K562 (cell line): Measurements from ENCODE around the gene PIP5KL1. TPM values are rescaled to one million over a fixed set of nuclear protein-coding genes. Genes with fewer than 3 reads are reported as not detected.

ENCODE experiments used
- ADNP ChIP-seq: fragments of 200-800 bp; sonication (Bioruptor generic); IDR thresholded peaks from 2 replicates; pipeline ENCODE4 v1.6.1; 2016; ENCODE audit warnings: missing genetic modification characterization, missing compliant biosample characterization
- CEBPG ChIP-seq, 3 experiments: fragments of 200-800 bp in 1 of 3; sonication (Bioruptor generic) in 1 of 3; sonication (generic) in 1 of 3; formaldehyde crosslinking in 1 of 3; IDR thresholded peaks in 2 of 3; conservative IDR thresholded peaks in 1 of 3; 2 replicates each; pipeline versions ENCODE4 v1.6.1 to v1.8.0; 2016 to 2022; ENCODE audit warnings: missing compliant biosample characterization in 2 of 3, missing genetic modification characterization in 2 of 3, mild to moderate bottlenecking in 1 of 3, missing genetic modification reagents in 1 of 3
- CTCFL ChIP-seq: IDR thresholded peaks from 2 replicates; pipeline ENCODE4 v1.6.1; 2011; ENCODE audit warnings: borderline replicate concordance, low read depth, mild to moderate bottlenecking, moderate library complexity, low read length; ENCODE audit not compliant: insufficient read depth, poor library complexity, severe bottlenecking
- ESRRA ChIP-seq: fragments of 450-650 bp; IDR thresholded peaks from 2 replicates; pipeline ENCODE4 v1.6.1; 2014; ENCODE audit warnings: low read depth, mild to moderate bottlenecking, moderate library complexity, borderline replicate concordance
- FIP1L1 ChIP-seq: fragments of 200-400 bp; formaldehyde crosslinking; IDR thresholded peaks from 2 replicates; pipeline ENCODE4 v1.6.1; 2018; ENCODE audit warnings: mild to moderate bottlenecking, low read depth, low read length; ENCODE audit not compliant: poor library complexity, severe bottlenecking
- GABPA ChIP-seq: fragments of 200-800 bp; sonication (Bioruptor generic); conservative IDR thresholded peaks from 2 replicates; pipeline ENCODE4 v1.6.1; 2016; ENCODE audit warnings: low read depth, missing genetic modification characterization, missing compliant biosample characterization
- HIVEP1 ChIP-seq: fragments of 250-450 bp; sonication (Bioruptor Pico); IDR thresholded peaks from 2 replicates; pipeline ENCODE4 v1.4.0; 2020; ENCODE audit warnings: mild to moderate bottlenecking
- HMG20A ChIP-seq: fragments of 450-650 bp; formaldehyde crosslinking; conservative IDR thresholded peaks from 2 replicates; pipeline ENCODE4 v1.4.0; 2020; ENCODE audit warnings: mild to moderate bottlenecking, mixed read lengths
- HNRNPK ChIP-seq: fragments of 200-400 bp; formaldehyde crosslinking; IDR thresholded peaks from one replicate; pipeline ENCODE4 v1.6.1; 2018; ENCODE audit warnings: mild to moderate bottlenecking, low read depth, low read length; ENCODE audit not compliant: poor library complexity, severe bottlenecking
- JUND ChIP-seq, 2 experiments: IDR thresholded peaks; 2 replicates in 1 of 2; 3 replicates in 1 of 2; pipeline ENCODE4 v1.6.1; 2011; ENCODE audit warnings: borderline replicate concordance in 2 of 2, low read depth in 2 of 2, low read length in 2 of 2, improper control_type of control experiment in 1 of 2, missing biosample characterization in 1 of 2, missing genetic modification characterization in 1 of 2, missing genetic modification reagents in 1 of 2
- KDM1A ChIP-seq, 2 experiments: fragments of 450-650 bp; IDR thresholded peaks; 2 replicates each; pipeline ENCODE4 v1.6.1; 2016; ENCODE audit warnings: mild to moderate bottlenecking in 2 of 2
- MLLT1 ChIP-seq, 2 experiments: fragments of 450-650 bp; IDR thresholded peaks; 2 replicates each; pipeline ENCODE4 v1.6.1; 2016
- NUFIP1 ChIP-seq: fragments of 450-650 bp; IDR thresholded peaks from 2 replicates; pipeline ENCODE4 v1.6.1; 2018; ENCODE audit not compliant: partially characterized antibody
- PTBP1 ChIP-seq: fragments of 200-400 bp; formaldehyde crosslinking; IDR thresholded peaks from 2 replicates; pipeline ENCODE4 v1.6.1; 2017; ENCODE audit warnings: low read depth, low read length
- SP1 ChIP-seq: sonication (generic); formaldehyde crosslinking; IDR thresholded peaks from 2 replicates; pipeline ENCODE4 v1.8.1; 2022; ENCODE audit warnings: mild to moderate bottlenecking, missing genetic modification reagents
- TSC22D4 ChIP-seq: fragments of 450-650 bp; IDR thresholded peaks from 2 replicates; pipeline ENCODE4 v1.6.1; 2016; ENCODE audit warnings: missing genetic modification characterization, missing biosample characterization, control low read depth
- TSHZ1 ChIP-seq: fragments of 250-450 bp; sonication (Bioruptor Pico); IDR thresholded peaks from 2 replicates; pipeline ENCODE4 v1.4.0; 2020; ENCODE audit warnings: mild to moderate bottlenecking, moderate library complexity
- ZC3H4 ChIP-seq: sonication (generic); formaldehyde crosslinking; IDR thresholded peaks from 2 replicates; pipeline ENCODE4 v1.9.0; 2021; ENCODE audit warnings: missing genetic modification reagents, borderline replicate concordance
- ZNF431 ChIP-seq: sonication (generic); formaldehyde crosslinking; IDR thresholded peaks from 2 replicates; pipeline ENCODE4 v1.8.0; 2022; ENCODE audit warnings: mild to moderate bottlenecking, missing genetic modification reagents
- ZNF830 ChIP-seq: fragments of 250-450 bp; sonication (Bioruptor Pico); IDR thresholded peaks from 2 replicates; pipeline ENCODE4 v1.5.0; 2021; ENCODE audit warnings: mild to moderate bottlenecking
- ZZZ3 ChIP-seq: fragments of 450-650 bp; IDR thresholded peaks from 2 replicates; pipeline ENCODE4 v1.6.1; 2016; ENCODE audit warnings: antibody characterized with exemption, mild to moderate bottlenecking, moderate library complexity
- polyA plus RNA-seq, 8 experiments: library from polyadenylated mRNA; depleted of rRNA in 4 of 8; stranded (reverse) in 5 of 8; unstranded in 3 of 8; fragments of >200 nt; fragmentation: Nextera tagmentation in 2 of 8; fragmentation: Illumina TruSeq in 1 of 8; extraction: Ambion mirVana in 2 of 8; extraction: Trizol in 1 of 8; gene quantifications; 2 replicates each; pipeline versions ENCODE4 v1.2.1 to v1.2.3, GENCODE V29; 2011 to 2014; ENCODE audit warnings: inconsistent platforms in 1 of 8, missing spikeins in 1 of 8
- total RNA-seq, 7 experiments: library from RNA; depleted of rRNA in 6 of 7; stranded (reverse); fragments of >200 nt in 6 of 7; fragmentation: Illumina TruSeq in 2 of 7; extraction: Trizol in 2 of 7; gene quantifications; 2 replicates each; pipeline versions ENCODE4 v1.2.1 to v1.2.3, GENCODE V29; 2011 to 2021; ENCODE audit warnings: low replicate concordance in 1 of 7

PIP5KL1 gene
- total and polyA plus RNA-seq, 9 of the 15 experiments (the other 6 are each of a cell fraction or from before 2014, with no cell fraction given): 0.18 to 4.8 (median 1.2) TPM

- TF ChIP-seq TSHZ1 (no peak), ZC3H4 (CRISPR knock-in tag) (no peak), CTCFL (no peak), PTBP1 (peak; percentile 90), ADNP (peak; percentile 77), MLLT1 (IDR thresholded peaks at IDR 0.05) (no peak), HIVEP1 (no peak), CEBPG (CRISPR knock-in tag; IDR thresholded peaks at IDR 0.05) (no peak), CEBPG (tag; conservative IDR thresholded peaks at IDR 0.05 in 1 of 2, IDR thresholded peaks at IDR 0.05 in 1 of 2) (no peak), JUND (IDR thresholded peaks at IDR 0.05; ENCODE audit: borderline replicate concordance, low read depth, low read length) (no peak), JUND (tag; IDR thresholded peaks at IDR 0.05; ENCODE audit: borderline replicate concordance, low read depth, low read length) (no peak), HNRNPK (no peak), KDM1A (IDR thresholded peaks at IDR 0.05) (peak; percentile 87 to 95), FIP1L1 (no peak), GABPA (no peak), ESRRA (no peak), ZNF431 (CRISPR knock-in tag) (no peak), TSC22D4 (tag) (no peak), HMG20A (CRISPR knock-in tag) (no peak), NUFIP1 (no peak), ZNF830 (CRISPR knock-in tag) (no peak), ZZZ3 (no peak), SP1 (peak; percentile 55; the same call in 1 of the 2 replicates)
Measured at GRCh38 chr9:127898433-127899127, 32.0 kb downstream of the PIP5KL1 start (continued).
